Measurements from ENCODE around the gene CEBPA. TPM values are rescaled to one million over a fixed set of nuclear protein-coding genes. Genes with fewer than 3 reads are reported as not detected.

The CEBPA gene
- 1 to 10 TPM; 1.0 to 1.5 (median 1.5) TPM for total RNA-seq

GRCh38 chr19:33302175-33302973 lies at the start of gene CEBPA:
Gene CEBPA, minus strand, starts transcription at chr19:33302534. Its CDS starts 120 bp downstream, at chr19:33302414.
- Mint-ChIP-seq H3K36me3 (ENCODE audit: insufficient read depth) (no peaks in the 10 kb centered on the region), H3K4me3 (peak within 1 kb of the TSS; percentile 66), H3K9me3 (no peaks in the 10 kb centered on the region), H3K27me3 (ENCODE audit: low read depth) (peaks cover 37% of the 10 kb centered on the region), H3K4me1 (ENCODE audit: low read depth) (peaks cover 3% of the 10 kb centered on the region)
- ATAC-seq (peak; percentile 94), DNase-seq (peak; percentile 46)

- ATAC-seq (no peak), DNase-seq (no peak)
- Mint-ChIP-seq H3K4me3 (no peak overlapping the region), H3K27me3 (ENCODE audit: low read depth) (peaks cover 27% of the 10 kb centered on the region), H3K4me1 (ENCODE audit: low read depth) (no peaks in the 10 kb centered on the region), H3K9me3 (peaks cover 5% of the 10 kb centered on the region), H3K36me3 (ENCODE audit: insufficient read depth) (no peaks in the 10 kb centered on the region)
Observed at GRCh38 chr19:33350538-33351309, 48.4 kb upstream of the CEBPA start.

DNA sequence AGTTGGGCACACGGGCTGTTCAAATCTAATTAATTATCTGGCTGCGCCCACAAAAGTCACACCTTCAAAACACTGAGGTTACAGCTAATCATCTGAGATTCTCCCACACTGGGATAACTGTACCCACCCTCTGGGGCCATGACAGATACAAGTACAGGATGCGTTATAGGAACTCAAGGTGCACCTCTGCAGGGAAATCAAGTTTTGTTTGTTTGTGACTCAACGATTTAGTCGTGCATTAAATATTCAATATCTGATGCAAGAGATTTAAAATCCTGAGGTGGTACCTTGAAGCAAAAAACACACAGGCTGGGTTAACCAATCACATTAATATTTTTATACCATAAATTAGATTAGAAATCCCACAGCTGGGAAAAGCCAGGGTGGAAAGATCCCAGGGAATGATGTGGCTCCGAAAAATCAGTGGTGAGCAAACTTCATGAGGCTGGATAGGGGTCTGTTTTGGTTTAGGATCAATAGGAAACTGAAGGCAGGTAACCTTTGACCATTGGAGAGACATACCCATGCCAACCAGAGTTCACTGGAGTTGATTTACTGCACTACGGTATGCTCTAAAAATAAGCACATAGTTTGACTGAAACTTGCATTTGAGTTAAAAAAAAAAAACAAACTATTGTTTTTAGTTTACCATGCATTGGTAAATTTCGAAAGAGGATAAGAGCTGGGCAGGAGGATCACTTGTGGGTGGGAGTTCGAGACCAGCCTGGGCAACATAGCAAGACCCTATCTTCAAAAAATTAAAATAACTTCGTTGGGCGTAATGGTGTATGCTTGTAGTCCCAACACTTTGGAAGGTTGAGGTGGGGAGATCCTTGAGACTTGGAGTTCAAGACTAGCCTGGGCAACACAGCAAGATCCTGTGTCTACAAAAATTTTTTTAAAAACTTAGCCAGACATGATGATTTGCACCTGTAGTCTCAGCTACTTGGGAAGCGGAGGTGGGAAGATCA lies 47.3 kb upstream of the CEBPA start:
- no peaks in the 10 kb centered on the region for H3K9me3 Mint-ChIP-seq
- H3K27me3 Mint-ChIP-seq (ENCODE audit: low read depth), result peaks cover 39% of the 10 kb centered on the region

DNA sequence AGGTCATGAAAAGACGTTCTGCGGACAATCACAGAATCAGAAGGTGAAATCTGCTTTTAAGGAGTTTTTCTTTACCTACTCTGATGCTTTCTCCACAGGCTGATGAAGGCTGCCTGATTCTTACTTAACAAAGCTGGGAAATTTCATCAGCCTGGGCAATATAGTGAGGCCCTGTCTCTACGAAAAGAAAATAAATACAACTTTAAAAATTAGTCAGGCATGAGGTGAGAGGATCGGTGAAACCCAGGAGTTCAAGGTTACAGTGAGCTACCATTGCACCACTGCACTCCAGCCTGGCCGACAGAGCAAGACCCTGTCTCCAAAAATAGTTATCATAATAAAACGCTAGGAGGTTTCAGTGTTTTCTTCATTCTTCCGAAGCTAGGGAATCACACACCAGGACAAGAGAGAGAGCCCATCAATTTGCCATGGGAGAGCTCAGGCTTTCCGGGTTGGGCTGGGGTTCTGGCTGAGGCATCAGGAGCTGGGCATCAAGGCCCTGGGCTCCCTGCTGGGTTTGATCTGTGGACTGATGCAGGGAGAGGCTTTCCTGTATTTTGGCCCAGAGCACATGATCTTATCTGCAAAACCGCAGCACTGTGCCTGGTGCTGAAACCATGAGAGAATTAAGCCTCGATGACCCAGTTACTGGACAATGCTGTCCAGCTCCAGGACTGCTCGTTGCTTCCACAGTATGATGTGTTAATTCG lies 46.1 kb upstream of the CEBPA start:
- H3K4me1 Mint-ChIP-seq (ENCODE audit: low read depth), result no peaks in the 10 kb centered on the region
- H3K4me3 Mint-ChIP-seq, result no peak overlapping the region
- no peaks in the 10 kb centered on the region for H3K9me3 Mint-ChIP-seq
- H3K27me3 Mint-ChIP-seq (ENCODE audit: low read depth), result peaks cover 45% of the 10 kb centered on the region
- ATAC-seq (no peak), DNase-seq (no peak)
- H3K36me3 Mint-ChIP-seq (ENCODE audit: insufficient read depth), result no peaks in the 10 kb centered on the region

More for the DNA sequence above, 47.3 kb upstream of the CEBPA start:
- DNase-seq (no peak), ATAC-seq (no peak)
- H3K4me1 Mint-ChIP-seq (ENCODE audit: low read depth), result no peaks in the 10 kb centered on the region
- H3K36me3 Mint-ChIP-seq (ENCODE audit: insufficient read depth), result no peaks in the 10 kb centered on the region
- no peak overlapping the region for H3K4me3 Mint-ChIP-seq

GRCh38 chr19:33347300-33347699 lies 45.0 kb upstream of the CEBPA start:
- no peaks in the 10 kb centered on the region for H3K36me3 Mint-ChIP-seq (ENCODE audit: insufficient read depth)
- H3K4me1 Mint-ChIP-seq (ENCODE audit: low read depth), result no peaks in the 10 kb centered on the region
- no peak overlapping the region for H3K4me3 Mint-ChIP-seq
- DNase-seq (no peak), ATAC-seq (no peak)
- H3K27me3 Mint-ChIP-seq (ENCODE audit: low read depth), result peaks cover 49% of the 10 kb centered on the region
- no peaks in the 10 kb centered on the region for H3K9me3 Mint-ChIP-seq

- H3K9me3 Mint-ChIP-seq, result no peaks in the 10 kb centered on the region
- ATAC-seq (no peak), DNase-seq (no peak)
- no peaks in the 10 kb centered on the region for H3K4me1 Mint-ChIP-seq (ENCODE audit: low read depth)
- H3K27me3 Mint-ChIP-seq (ENCODE audit: low read depth), result peaks cover 51% of the 10 kb centered on the region
- H3K4me3 Mint-ChIP-seq, result no peak overlapping the region
- H3K36me3 Mint-ChIP-seq (ENCODE audit: insufficient read depth), result no peaks in the 10 kb centered on the region
Observed at GRCh38 chr19:33346665-33347064, 44.3 kb upstream of the CEBPA start.

GRCh38 chr19:33345163-33345562 lies 42.8 kb upstream of the CEBPA start:
- H3K4me1 Mint-ChIP-seq (ENCODE audit: low read depth), result no peaks in the 10 kb centered on the region

GRCh38 chr19:33344573-33344925 lies 42.2 kb upstream of the CEBPA start:
- no peaks in the 10 kb centered on the region for H3K9me3 Mint-ChIP-seq
- H3K4me3 Mint-ChIP-seq, result no peak overlapping the region
- H3K36me3 Mint-ChIP-seq (ENCODE audit: insufficient read depth), result no peaks in the 10 kb centered on the region
- H3K27me3 Mint-ChIP-seq (ENCODE audit: low read depth), result peaks cover 53% of the 10 kb centered on the region
- ATAC-seq, result no peak
- no peaks in the 10 kb centered on the region for H3K4me1 Mint-ChIP-seq (ENCODE audit: low read depth)
- DNase-seq, result no peak

More at GRCh38 chr19:33345163-33345562, 42.8 kb upstream of the CEBPA start:
- no peak for ATAC-seq
- no peaks in the 10 kb centered on the region for H3K36me3 Mint-ChIP-seq (ENCODE audit: insufficient read depth)
- peaks cover 55% of the 10 kb centered on the region for H3K27me3 Mint-ChIP-seq (ENCODE audit: low read depth)
- H3K4me3 Mint-ChIP-seq, result no peak overlapping the region
- DNase-seq, result no peak
- no peaks in the 10 kb centered on the region for H3K9me3 Mint-ChIP-seq

GRCh38 chr19:33343859-33344572 lies 41.7 kb upstream of the CEBPA start:
- no peaks in the 10 kb centered on the region for H3K36me3 Mint-ChIP-seq (ENCODE audit: insufficient read depth)
- ATAC-seq (no peak), DNase-seq (no peak)
- no peaks in the 10 kb centered on the region for H3K9me3 Mint-ChIP-seq
- no peaks in the 10 kb centered on the region for H3K4me1 Mint-ChIP-seq (ENCODE audit: low read depth)
- H3K27me3 Mint-ChIP-seq (ENCODE audit: low read depth), result peaks cover 54% of the 10 kb centered on the region
- no peak overlapping the region for H3K4me3 Mint-ChIP-seq

DNA sequence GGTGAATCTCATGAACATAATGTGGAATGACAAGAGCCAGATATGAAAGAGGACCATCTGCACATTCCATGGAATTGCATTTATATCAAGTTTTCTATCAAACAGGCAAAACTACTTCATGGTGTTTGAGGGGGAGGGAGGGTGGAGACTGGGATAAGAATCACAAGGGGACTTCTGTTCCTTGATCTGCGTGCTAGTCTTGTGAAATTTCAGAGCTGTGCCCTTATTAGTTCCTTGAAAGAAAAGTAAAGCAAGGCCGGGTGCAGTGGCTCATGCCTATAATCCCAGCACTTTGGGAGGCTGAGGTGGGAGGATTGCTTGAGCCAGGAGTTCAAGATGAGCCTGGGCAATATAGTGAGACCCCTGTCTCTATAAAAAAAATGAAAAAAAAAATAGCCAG lies 41.0 kb upstream of the CEBPA start:
- Mint-ChIP-seq H3K27me3 (ENCODE audit: low read depth) (peaks cover 50% of the 10 kb centered on the region), H3K4me1 (ENCODE audit: low read depth) (no peaks in the 10 kb centered on the region), H3K9me3 (no peaks in the 10 kb centered on the region), H3K36me3 (ENCODE audit: insufficient read depth) (no peaks in the 10 kb centered on the region), H3K4me3 (no peak overlapping the region)
- DNase-seq (no peak), ATAC-seq (no peak)

DNA sequence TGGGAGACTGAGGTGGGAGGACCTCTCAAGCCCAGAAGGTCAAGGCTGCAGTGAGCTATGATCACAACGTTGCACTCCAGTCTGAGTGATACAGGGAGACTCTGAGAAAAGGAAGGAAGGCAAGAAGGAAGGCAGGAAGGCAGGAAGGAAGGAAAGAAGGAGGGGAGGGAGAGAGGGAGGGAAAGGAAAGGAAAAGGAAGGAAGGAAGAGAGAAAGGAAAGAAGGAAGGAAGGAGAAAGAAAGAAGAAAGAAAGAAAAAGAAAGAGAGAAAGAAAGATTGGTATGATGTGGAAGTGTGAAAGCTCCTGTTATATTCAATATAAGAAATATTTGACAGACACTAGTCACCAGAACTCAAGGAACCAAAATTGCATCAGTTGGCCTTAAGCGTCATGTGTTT lies 38.7 kb upstream of the CEBPA start:
- H3K27me3 Mint-ChIP-seq (ENCODE audit: low read depth), result peaks cover 37% of the 10 kb centered on the region
- no peak for ATAC-seq
- DNase-seq, result no peak
- no peaks in the 10 kb centered on the region for H3K9me3 Mint-ChIP-seq
- no peaks in the 10 kb centered on the region for H3K4me1 Mint-ChIP-seq (ENCODE audit: low read depth)
- H3K4me3 Mint-ChIP-seq, result no peak overlapping the region
- H3K36me3 Mint-ChIP-seq (ENCODE audit: insufficient read depth), result no peaks in the 10 kb centered on the region

DNA sequence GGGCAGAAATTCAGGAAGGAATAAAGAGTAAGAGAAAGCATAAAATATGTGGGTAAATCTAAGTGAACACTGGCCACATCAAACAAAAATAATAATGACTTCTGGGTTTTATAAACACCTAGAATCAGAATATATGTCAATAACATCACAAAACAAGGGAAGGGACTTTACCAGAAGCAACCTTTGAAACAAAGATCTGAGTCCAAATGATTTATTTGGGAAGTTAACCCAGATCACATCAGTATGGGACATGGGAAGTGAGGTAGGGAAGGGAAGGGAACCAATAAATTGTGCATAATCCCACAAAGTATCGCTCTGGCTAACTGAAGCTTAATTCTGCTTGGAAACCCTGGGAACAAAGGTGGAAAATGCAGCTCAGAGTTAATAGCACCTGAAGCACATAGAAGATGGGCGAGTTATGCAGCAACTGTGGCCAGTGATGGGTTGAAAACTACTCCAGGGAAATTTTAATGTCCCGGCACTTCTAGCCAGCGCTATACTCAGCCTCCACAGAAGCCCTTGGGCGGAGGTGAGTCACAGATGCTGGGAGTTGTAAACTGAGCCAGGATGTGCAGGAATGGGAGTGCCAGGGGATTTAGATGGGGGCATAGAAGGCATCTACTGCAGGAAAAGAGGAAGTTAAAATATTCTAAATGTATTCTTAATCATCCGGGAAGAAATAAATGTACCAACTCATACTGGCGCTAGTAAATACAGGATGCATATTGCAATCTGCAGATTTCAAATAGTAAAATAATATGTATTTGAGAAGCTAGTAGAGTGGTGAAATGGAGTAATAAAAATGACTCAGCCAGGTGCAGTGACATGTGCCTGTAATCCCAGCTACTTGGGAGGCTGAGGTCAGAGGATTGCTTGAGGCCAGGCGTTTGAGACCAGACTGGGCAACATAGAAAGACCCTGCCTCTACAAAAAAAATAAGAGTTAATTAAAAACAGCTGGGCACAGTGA lies 37.0 kb upstream of the CEBPA start:
- no peak for DNase-seq
- no peak for ATAC-seq
- Mint-ChIP-seq H3K9me3 (no peaks in the 10 kb centered on the region), H3K36me3 (ENCODE audit: insufficient read depth) (no peaks in the 10 kb centered on the region), H3K4me1 (ENCODE audit: low read depth) (no peaks in the 10 kb centered on the region), H3K27me3 (ENCODE audit: low read depth) (peaks cover 24% of the 10 kb centered on the region), H3K4me3 (no peak overlapping the region)
